Measurements from ENCODE around the gene ZFAND4.
A peak's percentile ranks its signal among the peaks of the same experiment; 100 is the strongest.
"Not testable (repeated sequence)": the region's sequence is repeated elsewhere in the genome, so short reads cannot be mapped to it uniquely, and the experiment has no call there.

Gene ZFAND4

DNA sequence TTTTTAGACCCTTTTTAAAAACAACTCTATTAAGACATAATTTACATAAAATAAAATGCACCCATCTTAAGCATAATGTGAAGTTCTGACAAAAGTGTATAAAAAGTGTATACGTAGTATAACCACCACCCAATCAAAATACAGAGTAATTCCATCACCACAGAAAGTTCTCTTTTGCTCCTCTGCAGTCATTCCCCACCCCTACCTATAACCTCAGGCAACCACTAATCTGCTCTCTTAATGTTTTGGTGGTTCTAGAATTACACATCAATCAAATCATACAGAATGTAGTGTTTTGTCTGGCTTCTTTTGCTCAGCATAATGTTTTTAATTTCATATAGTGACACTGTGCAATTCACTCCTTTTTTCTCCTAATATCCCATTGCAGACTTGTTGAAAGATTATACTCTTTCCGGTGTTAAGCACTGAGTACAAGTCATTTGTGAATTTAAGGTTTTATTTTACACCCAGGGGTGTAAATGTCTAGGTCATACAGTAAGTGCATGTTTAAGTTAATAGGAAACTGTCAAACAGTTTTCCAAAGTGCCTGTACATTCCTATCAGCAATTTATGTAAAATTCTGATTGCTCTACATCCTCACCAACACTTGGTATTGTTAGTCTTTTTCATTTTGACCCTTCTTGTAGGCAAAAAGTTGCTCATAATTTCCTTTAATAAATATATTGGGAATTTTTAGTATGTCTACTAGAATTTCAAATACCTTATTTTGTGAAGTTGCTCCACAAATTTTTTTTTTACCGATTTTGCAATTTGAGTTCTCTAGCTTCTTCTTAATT, 86.3 kb downstream of the ZFAND4 start:
- DNase-seq, result no peak

DNA sequence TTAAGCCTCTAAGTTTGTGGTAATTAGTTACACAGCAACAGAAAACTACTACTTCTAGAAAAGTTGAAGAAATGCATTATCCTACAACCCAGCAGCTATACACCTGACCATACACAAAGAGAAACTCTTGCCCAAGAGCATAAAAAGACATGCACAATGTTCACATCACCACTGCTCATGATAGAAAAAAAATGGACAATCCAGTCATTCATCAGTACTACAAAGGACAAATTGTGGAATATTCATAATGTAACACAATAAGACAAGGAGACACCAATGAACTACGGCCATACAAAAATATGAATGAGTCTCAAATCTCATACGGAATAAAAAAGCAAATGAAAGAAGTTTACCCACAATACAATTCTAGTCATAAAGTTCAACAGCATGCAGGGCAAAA, 87.4 kb downstream of the ZFAND4 start:
- DNase-seq, result no peak

DNA sequence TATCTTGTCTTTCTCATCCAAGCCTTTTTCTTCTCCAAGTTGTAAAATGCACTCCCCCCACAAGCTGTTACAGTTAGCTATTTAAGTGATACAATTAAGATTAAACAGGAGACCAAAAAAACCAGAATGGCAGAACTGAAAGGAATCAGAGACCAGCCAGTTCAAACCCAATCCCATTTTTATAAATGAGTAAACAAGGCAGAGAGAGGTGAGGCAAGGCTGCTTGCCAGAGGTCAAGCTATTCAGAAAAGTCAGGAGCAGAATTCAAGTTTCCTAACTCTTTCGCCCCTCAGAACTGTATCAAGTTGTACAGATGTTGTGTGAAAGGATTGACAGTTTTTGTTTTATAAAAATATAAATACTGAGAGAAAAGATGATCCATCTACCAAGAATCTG, 90.2 kb downstream of the ZFAND4 start:
- no peak for DNase-seq

DNA sequence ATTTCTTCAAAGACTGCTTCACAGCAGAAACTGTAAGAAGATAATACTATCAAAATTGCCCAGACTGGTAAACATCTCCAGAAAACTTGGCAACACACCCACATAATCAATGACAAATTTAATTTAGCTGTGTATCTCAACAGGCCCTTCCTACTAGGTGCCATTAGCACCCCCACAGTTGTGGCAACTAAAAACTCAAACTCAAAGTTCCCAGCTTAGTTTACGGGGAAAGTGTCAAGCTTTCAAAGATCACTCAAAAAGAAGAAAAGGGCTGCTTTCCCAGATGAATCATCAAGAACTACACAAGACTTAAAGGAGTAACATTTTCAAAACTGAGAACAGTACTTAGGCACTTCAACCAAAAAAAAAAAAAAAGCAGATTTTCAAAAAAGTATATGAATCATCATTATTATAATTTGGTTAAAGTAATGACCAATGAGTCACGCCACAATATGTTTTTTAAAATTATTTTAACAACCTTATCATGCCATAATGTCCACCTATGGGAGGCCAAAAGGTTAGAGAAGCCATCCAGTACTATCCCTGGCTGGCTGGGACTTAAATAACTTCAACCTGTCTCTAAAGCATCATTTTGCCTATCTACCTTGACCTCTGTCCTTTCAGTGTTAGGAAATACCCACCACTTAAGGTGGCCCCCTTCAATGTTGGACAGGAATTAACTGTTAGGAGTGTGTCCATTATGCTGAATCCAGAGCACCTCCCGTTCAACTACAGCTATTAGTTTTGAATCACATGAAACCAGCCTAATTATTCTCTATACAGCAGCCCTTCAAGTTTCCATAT, 90.8 kb downstream of the ZFAND4 start:
- no peak for DNase-seq

DNA sequence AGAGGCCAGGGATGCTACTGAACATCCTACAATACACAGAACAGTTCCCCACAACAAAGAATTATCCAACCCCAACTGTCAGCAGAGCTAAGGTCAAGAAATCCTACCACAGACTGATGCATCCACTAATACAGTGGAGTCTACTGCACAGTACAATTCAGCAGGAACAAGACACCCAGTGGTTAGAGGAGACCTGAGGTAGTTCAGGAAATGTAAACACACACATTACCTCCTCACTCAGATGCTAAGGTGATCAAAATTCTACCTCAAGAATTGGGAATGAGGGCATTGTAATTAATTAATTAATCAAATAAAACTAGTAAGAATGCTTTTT, 91.4 kb downstream of the ZFAND4 start:
- peak in 1 of 5 donors; percentile 21 for DNase-seq

DNA sequence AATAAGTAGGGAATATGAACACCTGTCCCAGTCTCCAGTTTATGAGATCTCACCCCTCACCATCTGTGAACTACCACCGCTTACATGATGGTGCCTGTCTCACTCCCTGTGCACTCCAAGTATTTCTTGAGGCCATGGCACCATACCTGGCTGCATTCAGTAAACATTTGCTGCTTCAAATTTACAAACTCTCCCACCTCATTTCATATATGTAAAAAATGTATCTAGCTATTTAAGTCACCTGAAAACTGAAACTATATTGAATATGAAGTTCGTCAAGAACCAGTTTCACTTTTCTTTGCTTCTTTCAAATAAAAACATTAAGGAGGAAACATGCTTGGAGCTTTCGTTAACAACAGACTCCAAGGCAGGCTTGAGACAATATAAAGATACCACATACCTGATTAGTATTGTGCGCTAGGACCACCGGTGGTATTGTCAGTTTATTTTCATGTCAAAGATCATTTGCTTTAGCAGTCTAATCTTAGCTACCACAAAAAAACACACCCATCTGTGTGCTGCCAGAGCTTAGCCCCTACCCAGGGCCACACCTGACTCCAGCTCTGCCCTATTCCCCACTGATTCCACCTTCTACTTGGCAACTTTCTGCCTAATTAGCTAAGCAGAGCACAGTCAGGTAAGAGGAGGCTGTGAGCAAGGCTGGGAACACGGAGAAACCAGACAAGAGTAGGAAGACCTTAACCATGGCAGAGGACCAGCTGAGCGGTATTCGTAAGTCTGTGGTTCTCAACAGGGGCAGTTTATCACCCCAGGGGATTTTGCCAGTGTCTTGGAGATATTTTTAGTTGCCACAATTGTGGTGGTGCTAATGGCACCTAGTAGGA, 92.0 kb downstream of the ZFAND4 start:
- peak in 1 of 5 donors; percentile 42 for DNase-seq

DNA sequence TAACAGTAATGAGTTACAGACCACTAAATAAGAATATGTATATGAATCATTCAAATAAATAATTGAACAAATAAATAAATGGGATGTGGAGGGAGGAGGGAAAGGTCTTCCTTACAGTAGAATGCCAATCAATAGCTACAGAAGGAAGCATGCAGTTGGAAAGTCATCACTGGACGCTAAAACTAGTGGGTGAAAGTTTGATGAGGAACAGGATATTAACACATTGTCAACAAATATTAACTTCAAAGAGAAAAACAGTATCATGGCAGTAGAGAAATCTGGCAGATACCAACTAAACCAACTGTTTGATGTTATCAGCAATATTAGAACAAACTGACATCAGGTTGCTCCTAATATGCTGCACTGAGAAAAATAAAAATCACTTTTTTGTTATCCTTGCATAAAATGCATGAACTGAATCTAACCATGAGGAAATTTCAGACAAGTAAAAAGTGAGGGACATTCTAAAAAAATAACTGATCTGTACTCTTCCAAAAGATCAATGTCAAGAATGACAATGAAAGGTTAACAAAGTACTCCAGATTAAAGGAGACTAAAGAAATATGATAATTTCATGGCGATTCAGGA, 94.1 kb downstream of the ZFAND4 start:
- DNase-seq, result no peak

DNA sequence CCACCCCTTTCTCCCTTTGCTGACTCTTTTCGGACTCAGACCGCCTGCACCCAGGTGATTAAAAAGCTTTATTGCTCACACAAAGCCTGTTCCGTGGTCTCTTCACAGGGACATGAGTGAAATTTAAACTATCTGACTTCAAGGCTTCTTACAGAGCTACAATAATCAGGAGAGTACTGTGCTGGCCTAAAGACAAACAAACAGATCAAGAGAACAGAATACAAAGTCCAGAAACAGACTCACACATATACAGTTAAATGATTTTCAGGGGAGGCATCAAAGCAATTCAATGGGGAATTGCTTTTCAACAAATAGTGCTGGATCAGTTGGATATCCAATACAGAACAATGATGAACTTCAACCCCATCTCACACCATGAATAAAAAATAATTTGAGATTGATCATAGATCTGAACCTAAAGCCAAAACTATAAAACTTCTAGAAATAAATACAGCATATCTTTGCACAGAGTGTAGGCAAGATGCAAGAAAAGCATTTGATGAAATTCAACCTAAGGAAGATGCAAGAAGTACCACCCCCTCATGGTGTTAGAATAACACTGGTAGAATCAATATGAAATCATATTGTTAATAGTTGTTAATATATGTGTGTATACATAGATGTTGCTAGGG, 96.5 kb downstream of the ZFAND4 start:
- DNase-seq, result no peak

DNA sequence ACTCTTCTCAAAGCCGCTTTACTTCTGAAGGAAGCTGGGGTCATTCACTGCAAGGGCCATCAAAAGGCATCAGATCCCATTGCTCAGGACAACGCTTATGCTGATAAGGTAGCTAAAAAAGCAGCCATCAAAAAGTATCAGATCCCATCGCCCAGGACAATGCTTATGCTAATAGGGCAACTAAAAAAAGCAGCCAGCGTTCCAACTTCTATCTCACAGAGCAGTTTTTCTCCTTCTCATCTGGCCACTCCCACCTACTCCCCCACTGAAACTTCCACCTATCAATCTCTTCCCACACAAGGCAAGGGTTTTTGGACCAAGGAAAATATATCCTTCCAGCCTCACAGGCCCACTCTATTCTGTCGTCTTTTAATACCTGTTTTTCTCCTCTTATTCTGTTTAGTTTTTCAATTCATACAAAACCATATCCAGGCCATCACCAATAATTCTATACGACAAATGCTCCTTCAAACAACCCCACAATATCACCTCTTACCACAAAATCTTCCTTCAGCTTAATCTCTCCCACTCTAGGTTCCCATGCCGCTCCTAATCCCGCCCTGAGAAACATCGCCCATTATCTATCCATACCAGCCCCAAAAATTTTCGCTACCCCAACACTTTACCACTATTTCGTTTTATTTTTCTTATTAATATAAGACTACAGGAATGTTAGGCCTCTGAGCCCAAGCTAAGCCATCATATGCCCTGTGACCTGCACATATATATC, 97.4 kb downstream of the ZFAND4 start:
- DNase-seq, result not testable (repeated sequence)

DNA sequence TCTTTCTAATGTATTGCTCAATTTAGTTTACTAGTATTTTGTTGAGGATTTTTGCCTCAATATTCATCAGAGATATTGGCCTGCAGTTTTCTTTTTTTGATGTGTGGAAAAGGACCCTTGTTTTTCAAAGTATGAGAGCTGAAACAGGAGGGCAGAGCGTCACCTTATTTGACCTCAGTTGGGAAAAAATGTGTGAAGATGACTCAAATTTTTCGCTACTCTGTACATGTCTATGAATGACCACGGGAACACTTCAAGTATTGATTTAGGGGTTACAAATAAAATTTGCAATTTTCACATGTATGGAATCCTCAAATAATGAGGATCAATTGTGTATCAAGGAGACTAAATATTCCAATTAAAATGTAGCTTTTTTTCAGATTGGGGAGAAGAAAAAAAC, 103.1 kb downstream of the ZFAND4 start:
- no peak for DNase-seq

DNA sequence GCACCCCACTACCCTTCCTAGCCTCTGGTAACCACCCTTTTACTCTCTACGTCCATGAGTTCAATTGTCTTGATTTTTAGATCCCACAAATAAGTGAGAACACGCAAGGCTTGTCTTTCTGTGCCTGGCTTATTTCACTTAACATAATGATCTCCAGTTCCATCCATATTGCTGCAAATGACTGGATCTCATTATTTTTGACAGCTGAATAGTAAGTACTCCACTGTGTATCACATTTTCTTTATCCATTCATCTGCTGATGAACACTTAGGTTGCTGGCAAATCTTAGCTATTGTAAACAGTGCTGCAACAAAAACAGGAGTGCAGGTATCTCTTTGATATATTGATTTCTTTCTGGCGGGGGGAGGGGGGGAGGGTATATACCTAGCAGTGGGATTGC, 106.2 kb downstream of the ZFAND4 start:
- no peak for DNase-seq

All from T-helper 1 cell (primary cell).